Lower leg skin (tissue), 3 donors: ENCODE data around the gene C14orf119.

Experiments
- POLR2A ChIP-seq, 2 donors: fragments of 450-650 bp; IDR thresholded peaks; one replicate each; pipeline ENCODE4 v1.6.1; 2016 to 2017; ENCODE audit warnings: antibody characterized with exemption in 2 of 2, mild to moderate bottlenecking in 1 of 2, moderate library complexity in 1 of 2
- TF ChIP-seq, protein P1 (sequence below), 3 donors: fragments of 450-650 bp; IDR thresholded peaks; one replicate each; pipeline ENCODE4 v1.5.1; 2016; ENCODE audit warnings: antibody characterized with exemption in 3 of 3, mild to moderate bottlenecking in 3 of 3, moderate library complexity in 2 of 3

DNA sequence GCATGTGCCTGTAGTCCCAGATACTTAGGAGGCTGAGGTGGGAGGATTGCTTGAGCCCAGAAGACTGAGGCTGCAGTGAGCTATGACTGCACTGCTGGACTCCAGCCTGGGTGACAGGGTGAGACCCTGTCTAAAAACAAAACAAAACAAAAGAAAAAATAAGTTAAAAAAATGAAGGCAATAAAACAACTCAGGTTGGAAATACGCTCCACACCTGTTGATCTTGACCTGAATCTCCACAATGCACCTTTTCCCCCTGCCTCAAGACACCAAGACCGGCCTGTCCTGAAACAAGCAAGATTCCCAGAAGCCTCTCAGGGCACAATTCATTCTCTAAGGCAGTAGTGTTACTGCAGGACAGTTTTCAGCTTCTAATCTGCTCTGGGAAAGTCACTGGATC lies 44.6 kb downstream of the C14orf119 start:
- TF ChIP-seq, protein P1, sequence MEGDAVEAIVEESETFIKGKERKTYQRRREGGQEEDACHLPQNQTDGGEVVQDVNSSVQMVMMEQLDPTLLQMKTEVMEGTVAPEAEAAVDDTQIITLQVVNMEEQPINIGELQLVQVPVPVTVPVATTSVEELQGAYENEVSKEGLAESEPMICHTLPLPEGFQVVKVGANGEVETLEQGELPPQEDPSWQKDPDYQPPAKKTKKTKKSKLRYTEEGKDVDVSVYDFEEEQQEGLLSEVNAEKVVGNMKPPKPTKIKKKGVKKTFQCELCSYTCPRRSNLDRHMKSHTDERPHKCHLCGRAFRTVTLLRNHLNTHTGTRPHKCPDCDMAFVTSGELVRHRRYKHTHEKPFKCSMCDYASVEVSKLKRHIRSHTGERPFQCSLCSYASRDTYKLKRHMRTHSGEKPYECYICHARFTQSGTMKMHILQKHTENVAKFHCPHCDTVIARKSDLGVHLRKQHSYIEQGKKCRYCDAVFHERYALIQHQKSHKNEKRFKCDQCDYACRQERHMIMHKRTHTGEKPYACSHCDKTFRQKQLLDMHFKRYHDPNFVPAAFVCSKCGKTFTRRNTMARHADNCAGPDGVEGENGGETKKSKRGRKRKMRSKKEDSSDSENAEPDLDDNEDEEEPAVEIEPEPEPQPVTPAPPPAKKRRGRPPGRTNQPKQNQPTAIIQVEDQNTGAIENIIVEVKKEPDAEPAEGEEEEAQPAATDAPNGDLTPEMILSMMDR (IDR thresholded peaks at IDR 0.05), result no peak
- no peak for TF ChIP-seq POLR2A (IDR thresholded peaks at IDR 0.05)
